ENCODE measurements around the gene CIITA. TPM values are rescaled to one million over a fixed set of nuclear protein-coding genes. Genes with fewer than 3 reads are reported as not detected.

The CIITA gene
- total RNA-seq, 2 experiments from 2014 or later, result 2.4 to 3.0 TPM

DNA sequence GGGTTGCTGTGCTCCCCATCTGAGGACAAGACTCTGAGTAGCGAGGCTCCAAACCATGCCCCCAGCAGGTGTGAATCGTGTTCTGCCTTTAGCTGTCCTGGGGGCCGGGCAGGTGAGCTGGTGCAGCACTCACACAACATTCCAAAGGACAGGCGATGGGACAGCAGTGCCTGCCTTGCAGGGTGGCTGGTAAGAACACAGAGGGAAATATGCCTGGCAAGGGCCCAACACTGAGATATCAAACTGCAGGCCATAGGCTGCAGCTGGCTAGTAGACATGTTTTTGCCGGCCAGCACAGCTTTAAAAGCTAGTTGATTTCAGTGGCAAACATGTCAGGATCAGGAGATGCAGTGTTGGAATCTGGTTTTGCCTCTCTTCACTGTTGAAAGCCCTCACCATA is 91.0 kb downstream of the CIITA start:
- no peak overlapping the region for H3K4me3 ChIP-seq (ENCODE audit: low read length)
- H3K4me1 ChIP-seq (ENCODE audit: insufficient read depth, low read length), result peaks cover 38% of the 10 kb centered on the region
- Mint-ChIP-seq H3K27me3 (no peaks in the 10 kb centered on the region), H3K9me3 (no peaks in the 10 kb centered on the region), H3K36me3 (ENCODE audit: low read depth) (peaks cover 63% of the 10 kb centered on the region), H3K4me1 (ENCODE audit: low read depth) (peaks cover 46% of the 10 kb centered on the region), H3K27ac (no peak overlapping the region), H3K4me3 (no peak overlapping the region)
- no peak overlapping the region for H3K27ac ChIP-seq (ENCODE audit: low read depth in 1 of 2, low read length in 2 of 2)
- peaks cover 54% of the 10 kb centered on the region for H3K36me3 ChIP-seq (ENCODE audit: insufficient read depth, low read length)
- no peak for ATAC-seq (ENCODE audit: poor library complexity)
- TF ChIP-seq CTCF (IDR thresholded peaks at IDR 0.05), result no peak
- no peak for DNase-seq
- no peaks in the 10 kb centered on the region for H3K9me3 ChIP-seq (ENCODE audit: control insufficient read depth in 1 of 2, insufficient read depth in 1 of 2, low read length in 2 of 2)
- ChIA-PET POLR2A (interaction anchor here (1.6 kb wide), 1 partner anchor 288 kb away, joined by 4 read pairs; the partner anchor contains the start of gene SOCS1), CTCF (interaction anchor here (1.7 kb wide), 1 partner anchor 388 kb away, joined by 3 read pairs; no protein-coding TSS in a partner anchor)
- no peaks in the 10 kb centered on the region for H3K27me3 ChIP-seq (ENCODE audit: control insufficient read depth in 1 of 2, insufficient read depth in 2 of 2, low read length in 2 of 2)
- intact Hi-C loops (cut with DNase I, micrococcal nuclease), result loop anchor here in 1 of 2 experiments (10.0 kb wide), 1 partner anchor 847 kb away; no protein-coding TSS in a partner anchor

- ATAC-seq (ENCODE audit: poor library complexity), result no peak
- Histone ChIP-seq H3K27me3 (ENCODE audit: control insufficient read depth in 1 of 2, insufficient read depth in 2 of 2, low read length in 2 of 2) (no peaks in the 10 kb centered on the region), H3K27ac (ENCODE audit: low read depth in 1 of 2, low read length in 2 of 2) (no peak overlapping the region), H3K36me3 (ENCODE audit: insufficient read depth, low read length) (peaks cover 53% of the 10 kb centered on the region), H3K9me3 (ENCODE audit: control insufficient read depth in 1 of 2, insufficient read depth in 1 of 2, low read length in 2 of 2) (no peaks in the 10 kb centered on the region), H3K4me3 (ENCODE audit: low read length) (no peak overlapping the region), H3K4me1 (ENCODE audit: insufficient read depth, low read length) (peaks cover 38% of the 10 kb centered on the region)
- DNase-seq, result no peak
- Mint-ChIP-seq H3K27me3 (no peaks in the 10 kb centered on the region), H3K4me3 (no peak overlapping the region), H3K4me1 (ENCODE audit: low read depth) (peaks cover 50% of the 10 kb centered on the region), H3K36me3 (ENCODE audit: low read depth) (peaks cover 63% of the 10 kb centered on the region), H3K9me3 (no peaks in the 10 kb centered on the region), H3K27ac (no peak overlapping the region)
- ChIA-PET CTCF (interaction anchor here (1.7 kb wide), 1 partner anchor 388 kb away, joined by 3 read pairs; no protein-coding TSS in a partner anchor), POLR2A (interaction anchor here (1.6 kb wide), 1 partner anchor 287 kb away, joined by 4 read pairs; the partner anchor contains the start of gene SOCS1)
- intact Hi-C loops (cut with DNase I, micrococcal nuclease), result loop anchor here in 1 of 2 experiments (10.0 kb wide), 1 partner anchor 846 kb away; no protein-coding TSS in a partner anchor
- TF ChIP-seq CTCF (IDR thresholded peaks at IDR 0.05), result no peak
Observed at GRCh38 chr16:10968498-10968897, 91.5 kb downstream of the CIITA start.

DNA sequence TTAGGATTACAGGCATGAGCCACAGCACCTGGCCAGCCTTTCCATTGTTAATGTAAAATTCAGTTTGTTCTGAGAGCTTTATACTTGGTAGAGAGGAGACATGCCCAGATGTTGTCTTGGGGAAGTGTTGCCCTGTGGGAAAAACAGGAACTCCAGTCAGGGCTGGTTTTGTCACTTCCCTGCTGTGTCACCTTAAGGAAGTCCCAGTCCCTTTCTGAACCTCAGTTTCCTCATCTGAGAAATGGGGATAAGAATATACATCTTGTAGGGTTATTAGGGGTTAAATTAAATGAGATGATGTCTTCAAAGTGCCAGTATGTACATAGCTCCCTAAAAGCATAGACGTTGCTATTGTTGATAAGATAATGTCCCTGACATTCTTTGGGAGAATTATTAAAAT is 92.6 kb downstream of the CIITA start:
- Mint-ChIP-seq H3K9me3 (no peaks in the 10 kb centered on the region), H3K27me3 (no peaks in the 10 kb centered on the region), H3K27ac (no peak overlapping the region), H3K36me3 (ENCODE audit: low read depth) (peaks cover 57% of the 10 kb centered on the region), H3K4me3 (no peak overlapping the region), H3K4me1 (ENCODE audit: low read depth) (peaks cover 41% of the 10 kb centered on the region)
- Histone ChIP-seq H3K4me3 (ENCODE audit: low read length) (no peak overlapping the region), H3K27me3 (ENCODE audit: control insufficient read depth in 1 of 2, insufficient read depth in 2 of 2, low read length in 2 of 2) (no peaks in the 10 kb centered on the region), H3K9me3 (ENCODE audit: control insufficient read depth in 1 of 2, insufficient read depth in 1 of 2, low read length in 2 of 2) (no peaks in the 10 kb centered on the region), H3K4me1 (ENCODE audit: insufficient read depth, low read length) (peaks cover 27% of the 10 kb centered on the region), H3K36me3 (ENCODE audit: insufficient read depth, low read length) (peaks cover 49% of the 10 kb centered on the region), H3K27ac (ENCODE audit: low read depth in 1 of 2, low read length in 2 of 2) (no peak overlapping the region)
- ChIA-PET POLR2A (interaction anchor here (0.8 kb wide), 1 partner anchor 286 kb away, joined by 3 read pairs; the partner anchor contains the start of gene SOCS1), CTCF (interaction anchor here (0.5 to 1.7 kb wide), 3 partner anchors 286 to 748 kb away, joined by 3 read pairs; partner anchors contain the start of gene SOCS1)
- TF ChIP-seq CTCF (IDR thresholded peaks at IDR 0.05), result no peak
- DNase-seq (no peak), ATAC-seq (ENCODE audit: poor library complexity) (no peak)
- intact Hi-C loops (cut with DNase I, micrococcal nuclease), result loop anchor here (1.0 to 10.0 kb wide), 4 partner anchors 287 to 845 kb away; partner anchors contain the start of gene SOCS1 (in 1 of the 2)
